HCT116 (cell line): Measurements from ENCODE around the gene CRYBG3. TPM values are rescaled to one million over a fixed set of nuclear protein-coding genes. Genes with fewer than 3 reads are reported as not detected.

Experiments
- ATAC-seq: fragments of 200-7000 bp; cut with Tn5 transposase; 2 replicates; pipeline ENCODE4 v1.9.1; 2020; ENCODE audit warnings: mild to moderate bottlenecking, moderate library complexity
- BruUV-seq: library from RNA; stranded (reverse); fragments of 400-500 nt; replicated peaks from 2 replicates; lab custom pipeline; 2021; lab: Mats Ljungman, UMichigan
- CTCF ChIA-PET: fragments of 300-600 bp; sonication (Branson Sonifier 250); formaldehyde crosslinking; loops from one replicate; lab custom pipeline; 2021; ENCODE audit warnings: antibody characterized with exemption; lab: Charles Lee
- POLR2A ChIA-PET: fragments of 300-600, 350-600 bp; sonication (Branson Sonifier 250); formaldehyde crosslinking; loops from one replicate; lab custom pipeline; 2021; ENCODE audit warnings: antibody characterized with exemption; lab: Charles Lee
- RAD21 ChIA-PET, 2 experiments: fragments of 300-600 bp; sonication (Branson Sonifier 250); formaldehyde crosslinking; loops; one replicate each; lab custom pipeline; 2023; ENCODE audit warnings: low total read pairs in 2 of 2; ENCODE audit not compliant: uncharacterized antibody in 2 of 2, unreplicated experiment in 2 of 2, low non-redundant PET in 1 of 2; lab: Charles Lee
- DNase-seq: peaks from one replicate; pipeline ENCODE4 v3.0.0-alpha.2; 2010; ENCODE audit warnings: low read depth, low spot score
- H2AFZ ChIP-seq: fragments of 200-600 bp; shearing (Covaris generic), sonication (generic); 2 replicates; pipeline ENCODE4 v1.6.1; 2017; ENCODE audit warnings: low read depth, mixed run types, mixed read lengths, antibody characterized with exemption, low read length; ENCODE audit not compliant: poor library complexity, severe bottlenecking
- H3K27ac ChIP-seq: 2 replicates; pipeline ENCODE4 v1.5.1; 2012; ENCODE audit warnings: low read depth, low read length
- H3K27me3 ChIP-seq: fragments of 200-600 bp; sonication (generic); 2 replicates; pipeline ENCODE4 v1.6.1; 2016; ENCODE audit warnings: mixed run types, low read length, mixed read lengths; ENCODE audit not compliant: insufficient read depth
- H3K36me3 ChIP-seq, 2 experiments: fragments of 200-500 bp in 1 of 2; fragments of 200-600 bp in 1 of 2; sonication (Bioruptor generic) in 1 of 2; sonication (generic) in 1 of 2; 2 replicates each; pipeline versions ENCODE4 v1.5.1 to v1.6.1; 2014 to 2016; ENCODE audit warnings: low read length in 2 of 2, inconsistent platforms in 1 of 2, mixed read lengths in 1 of 2, mixed run types in 1 of 2; ENCODE audit not compliant: insufficient read depth in 2 of 2, control insufficient read depth in 1 of 2
- H3K4me1 ChIP-seq, 2 experiments: fragments of 200-600 bp in 1 of 2; sonication (generic) in 1 of 2; 2 replicates each; pipeline versions ENCODE4 v1.5.1 to v1.6.1; 2012 to 2017; ENCODE audit warnings: low read length in 2 of 2, inconsistent platforms in 1 of 2, mild to moderate bottlenecking in 1 of 2, mixed read lengths in 1 of 2, mixed run types in 1 of 2, moderate library complexity in 1 of 2; ENCODE audit not compliant: insufficient read depth in 2 of 2, control insufficient read depth in 1 of 2
- H3K4me2 ChIP-seq: fragments of 200-600 bp; sonication (generic); 2 replicates; pipeline ENCODE4 v1.6.1; 2017; ENCODE audit warnings: mixed run types, low read length, mixed read lengths
- H3K4me3 ChIP-seq, 2 experiments: fragments of 200-600 bp in 1 of 2; sonication (generic) in 1 of 2; replicated peaks in 1 of 2; 2 replicates each; pipeline ENCODE4 v1.5.1; 2011 to 2016; ENCODE audit warnings: low read length in 2 of 2, control low read depth in 1 of 2, low read depth in 1 of 2, mild to moderate bottlenecking in 1 of 2, mixed read lengths in 1 of 2, mixed run types in 1 of 2
- H3K79me2 ChIP-seq: fragments of 200-600 bp; sonication (generic); 2 replicates; pipeline ENCODE4 v1.6.1; 2017; ENCODE audit warnings: mild to moderate bottlenecking, mixed run types, low read length, moderate library complexity, mixed read lengths; ENCODE audit not compliant: insufficient read depth
- H3K9ac ChIP-seq: fragments of 200-600 bp; sonication (generic); 2 replicates; pipeline ENCODE4 v1.6.1; 2016; ENCODE audit warnings: low read length, mixed read lengths
- H3K9me2 ChIP-seq: fragments of 200-600 bp; sonication (generic), shearing (Covaris generic); 2 replicates; pipeline ENCODE4 v1.6.1; 2017; ENCODE audit warnings: mixed run types, mild to moderate bottlenecking, moderate library complexity; ENCODE audit not compliant: insufficient read depth
- H3K9me3 ChIP-seq, 2 experiments: fragments of 200-500 bp in 1 of 2; fragments of 200-600 bp in 1 of 2; sonication (Bioruptor generic) in 1 of 2; sonication (generic) in 1 of 2; 2 replicates each; pipeline ENCODE4 v1.6.1; 2014 to 2017; ENCODE audit warnings: low read length in 2 of 2, mixed read lengths in 2 of 2, inconsistent platforms in 1 of 2, low read depth in 1 of 2, mild to moderate bottlenecking in 1 of 2, mixed run types in 1 of 2, moderate library complexity in 1 of 2; ENCODE audit not compliant: control insufficient read depth in 1 of 2, insufficient read depth in 1 of 2
- H4K20me1 ChIP-seq: fragments of 200-600 bp; sonication (generic), shearing (Covaris generic); 2 replicates; pipeline ENCODE4 v1.6.1; 2017; ENCODE audit warnings: mixed run types, mild to moderate bottlenecking, moderate library complexity; ENCODE audit not compliant: insufficient read depth
- CBX3 ChIP-seq: IDR thresholded peaks from 2 replicates; pipeline ENCODE4 v1.6.1; 2012; ENCODE audit warnings: low read depth
- CEBPB ChIP-seq: IDR thresholded peaks from 2 replicates; pipeline ENCODE4 v1.6.1; 2012; ENCODE audit warnings: low read depth
- EGR1 ChIP-seq: IDR thresholded peaks from 2 replicates; pipeline ENCODE4 v1.6.1; 2012; ENCODE audit warnings: low read depth
- EZH2 ChIP-seq: fragments of 200-600 bp; sonication (generic); IDR thresholded peaks from 2 replicates; pipeline ENCODE4 v1.6.1; 2017; ENCODE audit warnings: antibody characterized with exemption, mixed run types
- FOSL1 ChIP-seq: IDR thresholded peaks from 2 replicates; pipeline ENCODE4 v1.6.1; 2012; ENCODE audit warnings: low read depth
- JUND ChIP-seq: IDR thresholded peaks from 2 replicates; pipeline ENCODE4 v1.6.1; 2012
- POLR2A ChIP-seq: IDR thresholded peaks from 2 replicates; pipeline ENCODE4 v1.7.0; 2011; ENCODE audit warnings: borderline replicate concordance; ENCODE audit not compliant: insufficient read depth, insufficient read length; ENCODE audit errors: extremely low read depth
- POLR2AphosphoS5 ChIP-seq: IDR thresholded peaks from 2 replicates; pipeline ENCODE4 v1.6.1; 2011; ENCODE audit warnings: mild to moderate bottlenecking, low read depth, low read length, moderate library complexity
- RAD21 ChIP-seq: IDR thresholded peaks from 2 replicates; pipeline ENCODE4 v1.6.1; 2012; ENCODE audit warnings: low read depth, mild to moderate bottlenecking
- SIN3A ChIP-seq: IDR thresholded peaks from 2 replicates; pipeline ENCODE4 v1.6.1; 2012; ENCODE audit warnings: low read depth
- SP1 ChIP-seq: IDR thresholded peaks from 2 replicates; pipeline ENCODE4 v1.6.1; 2012; ENCODE audit warnings: low read depth
- SRF ChIP-seq: IDR thresholded peaks from 2 replicates; pipeline ENCODE4 v1.6.1; 2012; ENCODE audit warnings: low read depth
- YY1 ChIP-seq: IDR thresholded peaks from 2 replicates; pipeline ENCODE4 v1.6.1; 2011; ENCODE audit warnings: low read length, low read depth, moderate library complexity, mild to moderate bottlenecking; ENCODE audit not compliant: insufficient replicate concordance; ENCODE audit errors: extremely low read depth
- ZBTB33 ChIP-seq: IDR thresholded peaks from 2 replicates; pipeline ENCODE4 v1.6.1; 2011; ENCODE audit warnings: mild to moderate bottlenecking, low read length, moderate library complexity; ENCODE audit not compliant: insufficient replicate concordance; ENCODE audit errors: extremely low read depth
- ZFX ChIP-seq: fragments of 450-650 bp; IDR thresholded peaks from 2 replicates; pipeline ENCODE4 v1.6.1; 2017
- intact Hi-C: fragments of 100-400 bp; cut with micrococcal nuclease; formaldehyde crosslinking; loops from 2 replicates; pipeline ENCODE4 v1.10.0; 2022
- total RNA-seq: library from RNA; stranded (reverse); gene quantifications from one replicate; pipeline ENCODE4 v1.2.1, GENCODE V29; 2021; ENCODE audit not compliant: unreplicated experiment
- TF ChIP-seq, protein P1 (sequence below): IDR thresholded peaks from 2 replicates; pipeline ENCODE4 v1.6.1; 2012
- TF ChIP-seq, protein P2 (sequence below): IDR thresholded peaks from 2 replicates; pipeline ENCODE4 v1.6.1; 2012

CRYBG3 gene
- total RNA-seq, 1 experiment from 2014 or later: 7.5 TPM

DNA sequence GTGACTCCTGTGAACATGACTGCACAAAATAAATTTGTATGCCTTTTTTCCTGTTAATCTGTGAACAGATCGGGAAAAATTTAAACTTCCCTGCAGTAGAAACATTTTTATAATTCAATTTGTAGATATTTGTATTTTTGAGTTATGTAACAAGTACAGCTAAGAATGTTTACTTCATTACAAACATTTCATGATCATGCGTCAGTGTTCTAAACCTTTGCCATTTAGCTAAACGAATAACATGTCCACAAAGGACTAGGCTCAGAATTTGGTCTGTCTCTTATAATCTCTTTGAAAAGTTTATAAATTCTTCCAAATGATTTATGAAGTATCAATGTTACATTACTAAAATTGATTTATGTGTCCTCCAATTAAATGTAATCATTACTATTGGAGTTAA lies 17.3 kb upstream of the CRYBG3 start:
- Histone ChIP-seq H4K20me1 (no peaks in the 10 kb centered on the region), H3K36me3 (no peaks in the 10 kb centered on the region), H3K4me1 (no peaks in the 10 kb centered on the region), H3K4me3 (no peak overlapping the region), H3K9ac (no peak overlapping the region), H3K4me2 (no peak overlapping the region), H3K27ac (no peak overlapping the region), H3K9me2 (no peaks in the 10 kb centered on the region), H3K9me3 (no peaks in the 10 kb centered on the region), H3K27me3 (no peaks in the 10 kb centered on the region), H3K79me2 (no peaks in the 10 kb centered on the region), H2AFZ (no peak overlapping the region)
- intact Hi-C loops: no loop called here
- ChIA-PET RAD21 (no interaction called here), POLR2A (no interaction called here), CTCF (no interaction called here)
- no TSS peak for BruUV-seq
- ATAC-seq (no peak), DNase-seq (no peak)
- TF ChIP-seq RAD21: no peak
- no peak for TF ChIP-seq YY1
- TF ChIP-seq, protein P1, sequence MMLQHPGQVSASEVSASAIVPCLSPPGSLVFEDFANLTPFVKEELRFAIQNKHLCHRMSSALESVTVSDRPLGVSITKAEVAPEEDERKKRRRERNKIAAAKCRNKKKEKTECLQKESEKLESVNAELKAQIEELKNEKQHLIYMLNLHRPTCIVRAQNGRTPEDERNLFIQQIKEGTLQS: no peak
- no peak for TF ChIP-seq SIN3A
- no peak for TF ChIP-seq JUND
- TF ChIP-seq SP1: no peak
- no peak for TF ChIP-seq ZFX
- no peak for TF ChIP-seq FOSL1
- TF ChIP-seq, protein P2, sequence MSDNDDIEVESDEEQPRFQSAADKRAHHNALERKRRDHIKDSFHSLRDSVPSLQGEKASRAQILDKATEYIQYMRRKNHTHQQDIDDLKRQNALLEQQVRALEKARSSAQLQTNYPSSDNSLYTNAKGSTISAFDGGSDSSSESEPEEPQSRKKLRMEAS: no peak
- TF ChIP-seq CEBPB: no peak
- no peak for TF ChIP-seq EGR1
- no peak for TF ChIP-seq ZBTB33
- TF ChIP-seq POLR2A: no peak
- TF ChIP-seq SRF: no peak
- no peak for TF ChIP-seq EZH2
- no peak for TF ChIP-seq POLR2AphosphoS5
- no peak for TF ChIP-seq CBX3
